H9 (cell line): ENCODE measurements around the gene EFS. TPM values are rescaled to one million over a fixed set of nuclear protein-coding genes. Genes with fewer than 3 reads are reported as not detected.
A peak's percentile ranks its signal among the peaks of the same experiment; 100 is the strongest.

Experiments
- DNase-seq: peaks from one replicate; pipeline ENCODE4 v3.0.0-alpha.2; 2017
- H2AFZ ChIP-seq: one replicate; pipeline ENCODE4 v1.6.1; 2013; ENCODE audit warnings: mild to moderate bottlenecking, low read length, control low read depth, moderate library complexity
- H2AK5ac ChIP-seq: 2 replicates; pipeline ENCODE4 v1.6.1; 2013; ENCODE audit warnings: low read length, control low read depth, mixed read lengths; ENCODE audit not compliant: insufficient read length
- H2BK120ac ChIP-seq: one replicate; pipeline ENCODE4 v1.6.1; 2013; ENCODE audit warnings: low read depth, mild to moderate bottlenecking, low read length, control low read depth, inconsistent platforms; ENCODE audit not compliant: poor library complexity, severe bottlenecking
- H2BK12ac ChIP-seq: 2 replicates; pipeline ENCODE4 v1.6.1; 2013; ENCODE audit warnings: low read length, control low read depth, mixed read lengths, low read depth; ENCODE audit not compliant: insufficient read length
- H2BK15ac ChIP-seq: 2 replicates; pipeline ENCODE4 v1.6.1; 2013; ENCODE audit warnings: low read depth, low read length, control low read depth
- H2BK20ac ChIP-seq: one replicate; pipeline ENCODE4 v1.6.1; 2013; ENCODE audit warnings: low read depth, mild to moderate bottlenecking, low read length, control low read depth, inconsistent platforms; ENCODE audit not compliant: poor library complexity, severe bottlenecking
- H2BK5ac ChIP-seq: 2 replicates; pipeline ENCODE4 v1.6.1; 2013; ENCODE audit warnings: low read length, control low read depth, mixed read lengths; ENCODE audit not compliant: insufficient read length
- H3K14ac ChIP-seq: 2 replicates; pipeline ENCODE4 v1.6.1; 2013; ENCODE audit warnings: low read length, control low read depth; ENCODE audit not compliant: insufficient read depth
- H3K18ac ChIP-seq: 2 replicates; pipeline ENCODE4 v1.6.1; 2013; ENCODE audit warnings: low read depth, mild to moderate bottlenecking, mixed read lengths, low read length, control low read depth; ENCODE audit not compliant: insufficient read length
- H3K23ac ChIP-seq: 2 replicates; pipeline ENCODE4 v1.6.1; 2013; ENCODE audit warnings: low read length, control low read depth, mixed read lengths, low read depth; ENCODE audit not compliant: insufficient read length
- H3K23me2 ChIP-seq: 2 replicates; pipeline ENCODE4 v1.6.1; 2013; ENCODE audit warnings: low read depth, mild to moderate bottlenecking, mixed read lengths, low read length, control low read depth; ENCODE audit not compliant: insufficient read length, poor library complexity, severe bottlenecking
- H3K27ac ChIP-seq: 2 replicates; pipeline ENCODE4 v1.5.1; 2013; ENCODE audit warnings: low read length, control low read depth, mixed read lengths, low read depth; ENCODE audit not compliant: insufficient read length
- H3K27me3 ChIP-seq: 2 replicates; pipeline ENCODE4 v1.6.1; 2013; ENCODE audit warnings: low read length, control low read depth, inconsistent platforms; ENCODE audit not compliant: insufficient read depth
- H3K4ac ChIP-seq: 2 replicates; pipeline ENCODE4 v1.6.1; 2013; ENCODE audit warnings: low read depth, mild to moderate bottlenecking, control low read depth, inconsistent platforms, low read length, moderate library complexity
- H3K4me1 ChIP-seq: 2 replicates; pipeline ENCODE4 v1.6.1; 2013; ENCODE audit warnings: low read length, control low read depth, inconsistent platforms; ENCODE audit not compliant: insufficient read depth
- H3K4me2 ChIP-seq: 2 replicates; pipeline ENCODE4 v1.6.1; 2013; ENCODE audit warnings: low read length, control low read depth, mixed read lengths; ENCODE audit not compliant: insufficient read length, insufficient read depth
- H3K56ac ChIP-seq: 2 replicates; pipeline ENCODE4 v1.6.1; 2013; ENCODE audit warnings: low read depth, mild to moderate bottlenecking, mixed read lengths, low read length, control low read depth; ENCODE audit not compliant: insufficient read length
- H3K79me1 ChIP-seq: 2 replicates; pipeline ENCODE4 v1.6.1; 2013; ENCODE audit warnings: low read depth, mild to moderate bottlenecking, moderate library complexity, low read length, control low read depth, inconsistent platforms; ENCODE audit not compliant: insufficient read depth, poor library complexity, severe bottlenecking
- H3K79me2 ChIP-seq: 2 replicates; pipeline ENCODE4 v1.6.1; 2013; ENCODE audit warnings: low read length, control low read depth, inconsistent platforms; ENCODE audit not compliant: insufficient read depth
- H3K9ac ChIP-seq: 2 replicates; pipeline ENCODE4 v1.6.1; 2013; ENCODE audit warnings: low read length, control low read depth, mixed read lengths; ENCODE audit not compliant: insufficient read length; ENCODE audit errors: extremely low read depth
- H3K9me3 ChIP-seq: one replicate; pipeline ENCODE4 v1.6.1; 2013; ENCODE audit warnings: low read depth, low read length, inconsistent platforms; ENCODE audit not compliant: control insufficient read depth
- H3T11ph ChIP-seq: one replicate; pipeline ENCODE4 v1.6.1; 2013; ENCODE audit warnings: mild to moderate bottlenecking, low read length, control low read depth, inconsistent platforms
- H4K20me1 ChIP-seq: one replicate; pipeline ENCODE4 v1.6.1; 2013; ENCODE audit not compliant: control insufficient read depth, insufficient read length, insufficient read depth
- H4K5ac ChIP-seq: 2 replicates; pipeline ENCODE4 v1.6.1; 2013; ENCODE audit warnings: low read depth, mild to moderate bottlenecking, mixed read lengths, low read length, control low read depth; ENCODE audit not compliant: insufficient read length
- H4K8ac ChIP-seq: replicated peaks from 2 replicates; pipeline ENCODE4 v1.6.1; 2013; ENCODE audit warnings: low read length, control low read depth, mixed read lengths, low read depth; ENCODE audit not compliant: insufficient read length
- H4K91ac ChIP-seq: 2 replicates; pipeline ENCODE4 v1.6.1; 2013; ENCODE audit warnings: low read depth, mild to moderate bottlenecking, moderate library complexity, mixed read lengths, low read length, control low read depth; ENCODE audit not compliant: insufficient read length
- H3K27ac Mint-ChIP-seq, 3 experiments: 2 replicates in 2 of 3; 3 replicates in 1 of 3; pipeline ENCODE4 v1.8.0; 2020 to 2021; ENCODE audit warnings: mixed read lengths in 3 of 3, mild to moderate bottlenecking in 1 of 3, moderate library complexity in 1 of 3
- H3K27me3 Mint-ChIP-seq: 2 replicates; pipeline ENCODE4 v1.8.0; 2021; ENCODE audit warnings: low read depth, mild to moderate bottlenecking, moderate library complexity, mixed read lengths
- H3K36me3 Mint-ChIP-seq, 3 experiments: 2 replicates in 2 of 3; 3 replicates in 1 of 3; pipeline ENCODE4 v1.8.0; 2020 to 2021; ENCODE audit warnings: low read depth in 3 of 3, mixed read lengths in 3 of 3; ENCODE audit not compliant: insufficient read depth in 1 of 3
- H3K4me1 Mint-ChIP-seq, 2 experiments: 2 replicates each; pipeline ENCODE4 v1.8.0; 2020; ENCODE audit warnings: mixed read lengths in 2 of 2
- H3K4me3 Mint-ChIP-seq, 2 experiments: 2 replicates in 1 of 2; 3 replicates in 1 of 2; pipeline ENCODE4 v1.8.0; 2020 to 2021; ENCODE audit warnings: mild to moderate bottlenecking in 2 of 2, mixed read lengths in 2 of 2, moderate library complexity in 1 of 2
- H3K9me3 Mint-ChIP-seq, 2 experiments: 2 replicates in 1 of 2; 3 replicates in 1 of 2; pipeline ENCODE4 v1.8.0; 2020; ENCODE audit warnings: mild to moderate bottlenecking in 2 of 2, mixed read lengths in 2 of 2, moderate library complexity in 1 of 2
- CTCF ChIP-seq: fragments of 200-600 bp; sonication (generic); conservative IDR thresholded peaks from 3 replicates; pipeline ENCODE4 v1.8.0; 2021; ENCODE audit warnings: antibody characterized with exemption, mild to moderate bottlenecking
- WGBS: extraction: QIAGEN DNeasy Blood & Tissue Kit; methylation state at CpG from one replicate; pipeline ENCODE4 v1.1.7; 2013; ENCODE audit warnings: missing lambda C conversion rate, low lambda C conversion rate, mixed read lengths; ENCODE audit not compliant: insufficient read length; ENCODE audit errors: extremely low coverage; 5-methylcytosine and 5-hydroxymethylcytosine counted together
- total RNA-seq: library from RNA; stranded (reverse); gene quantifications from 2 replicates; pipeline ENCODE4 v1.2.1, GENCODE V29; 2021

EFS gene
- total RNA-seq, 1 experiment from 2014 or later = 32.1 TPM

- Histone ChIP-seq H2BK5ac (no peak overlapping the region), H2AK5ac (no peak overlapping the region), H2BK120ac (no peak overlapping the region), H3K27me3 (no peaks in the 10 kb centered on the region), H4K20me1 (no peaks in the 10 kb centered on the region), H2BK15ac (no peak overlapping the region), H3K79me1 (no peaks in the 10 kb centered on the region), H3K79me2 (no peaks in the 10 kb centered on the region), H3K56ac (no peak overlapping the region), H3K14ac (no peak overlapping the region), H2BK20ac (no peak overlapping the region), H4K8ac (no peak overlapping the region), H3K23ac (no peak overlapping the region), H4K5ac (no peak overlapping the region), H3K9ac (no peak overlapping the region), H3T11ph (no peak overlapping the region), H3K9me3 (no peaks in the 10 kb centered on the region), H2AFZ (no peak overlapping the region), H3K4ac (no peak overlapping the region), H3K4me2 (no peak overlapping the region), H3K4me1 (0 out of 2 replicates have a peak, but pooled peaks cover 3% of the 10 kb centered on the region), H2BK12ac (no peak overlapping the region), H3K18ac (no peak overlapping the region), H4K91ac (no peak overlapping the region), H3K27ac (no peak overlapping the region), H3K23me2 (no peaks in the 10 kb centered on the region)
- Mint-ChIP-seq H3K9me3 (0 out of 5 replicates have a peak, but pooled peaks cover 0 to 3% of the 10 kb centered on the region in 2 experiments), H3K27me3 (peaks cover 44% of the 10 kb centered on the region), H3K27ac (no peak overlapping the region), H3K4me3 (no peak overlapping the region), H3K4me1 (peaks cover 8 to 10% of the 10 kb centered on the region in 2 experiments), H3K36me3 (no peaks in the 10 kb centered on the region; a peak in 1 of 7 replicates)
- no peak for DNase-seq
- peak; percentile 27; the same call in 2 of the 3 replicates for TF ChIP-seq CTCF
- no CpG with 5 or more reads among the region's 18 CpGs for WGBS
Measured at GRCh38 chr14:23385642-23386265, 20.8 kb upstream of the EFS start.
